GM19468 (cell line): ENCODE measurements around the gene KCNQ4.

Experiments
- ATAC-seq: cut with Tn5 transposase; IDR thresholded peaks from one replicate; pipeline ENCODE4 v1.9.1; 2021; ENCODE audit warnings: mild to moderate bottlenecking, moderate library complexity, moderate number of reproducible peaks; ENCODE audit not compliant: unreplicated experiment; ENCODE audit errors: extremely low read depth

The KCNQ4 gene

GRCh38 chr1:40793617-40794016 lies 10.0 kb downstream of the KCNQ4 start:
- ATAC-seq = no peak

- ATAC-seq = no peak
These were observed 10.5 kb downstream of the KCNQ4 start for GRCh38 chr1:40794048-40794447.

GRCh38 chr1:40794974-40795715 lies 11.6 kb downstream of the KCNQ4 start:
- ATAC-seq = no peak

- ATAC-seq = no peak
These were observed 12.4 kb downstream of the KCNQ4 start for GRCh38 chr1:40795811-40796586.

- ATAC-seq = no peak
These were observed 13.5 kb downstream of the KCNQ4 start for GRCh38 chr1:40796939-40797667.

DNA sequence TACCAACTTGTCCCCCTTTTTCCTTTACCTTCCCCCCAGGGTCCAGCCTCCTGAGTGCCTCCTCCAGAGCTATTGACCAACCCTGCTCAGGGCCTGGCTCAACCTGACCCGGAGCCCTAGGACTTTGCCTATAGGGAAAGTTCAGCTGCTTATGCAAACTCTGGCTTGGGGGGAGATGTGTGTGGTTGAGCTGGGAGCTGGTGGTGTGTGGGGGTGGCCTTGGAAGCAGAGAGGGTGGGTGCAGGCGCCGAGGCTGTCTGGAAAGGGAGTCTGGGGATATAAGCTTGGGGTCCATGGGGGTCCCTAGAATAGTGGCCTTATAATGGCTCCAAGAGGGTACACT lies 14.1 kb downstream of the KCNQ4 start:
- no peak for ATAC-seq

DNA sequence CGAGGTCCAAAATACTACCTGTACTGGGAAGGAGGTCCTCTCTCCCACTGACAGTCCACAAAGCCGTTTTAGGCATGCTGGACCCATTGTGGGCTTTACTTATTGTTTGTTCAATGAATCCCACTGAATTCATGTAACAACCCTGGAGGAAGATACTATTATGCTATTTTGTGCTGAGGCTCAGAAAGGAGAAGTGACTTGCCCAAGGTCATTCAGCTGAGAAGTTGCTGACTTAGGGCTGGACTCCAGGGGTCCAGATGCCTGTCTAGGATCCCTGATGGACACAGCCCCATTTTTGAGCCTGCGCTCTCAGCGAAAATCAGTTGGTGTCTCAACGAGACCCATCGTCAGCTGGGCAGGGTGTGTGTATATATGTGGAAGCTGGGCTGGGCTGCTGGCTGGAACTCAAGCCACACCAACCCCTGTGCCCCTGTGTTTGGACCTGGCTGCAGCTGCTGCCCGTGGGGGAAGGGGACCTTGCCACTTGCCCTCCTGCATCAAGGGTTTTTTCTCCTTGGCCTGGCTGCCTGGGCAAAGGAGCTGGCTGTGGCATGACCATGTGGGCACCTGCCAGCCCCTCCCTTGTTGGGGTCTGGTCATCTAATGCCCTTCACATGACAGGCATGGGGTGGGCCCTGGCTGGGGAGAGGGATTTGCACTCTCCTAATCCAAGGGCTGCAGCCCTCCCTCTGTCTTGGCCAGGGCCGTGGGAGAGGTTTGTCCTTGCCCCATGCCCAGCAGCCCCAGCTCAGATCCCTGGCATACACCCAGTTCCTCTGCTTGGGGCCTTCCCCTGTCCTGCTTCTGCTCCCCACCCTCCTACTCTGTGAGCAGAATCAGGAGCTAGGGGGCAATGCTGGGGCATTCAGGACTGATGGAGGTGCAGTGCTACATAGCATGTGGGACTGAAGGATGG lies 15.0 kb downstream of the KCNQ4 start:
- no peak for ATAC-seq

GRCh38 chr1:40799351-40799867 lies 15.8 kb downstream of the KCNQ4 start:
- no peak for ATAC-seq

- no peak for ATAC-seq
These were observed 18.1 kb downstream of the KCNQ4 start for GRCh38 chr1:40801742-40802077.

DNA sequence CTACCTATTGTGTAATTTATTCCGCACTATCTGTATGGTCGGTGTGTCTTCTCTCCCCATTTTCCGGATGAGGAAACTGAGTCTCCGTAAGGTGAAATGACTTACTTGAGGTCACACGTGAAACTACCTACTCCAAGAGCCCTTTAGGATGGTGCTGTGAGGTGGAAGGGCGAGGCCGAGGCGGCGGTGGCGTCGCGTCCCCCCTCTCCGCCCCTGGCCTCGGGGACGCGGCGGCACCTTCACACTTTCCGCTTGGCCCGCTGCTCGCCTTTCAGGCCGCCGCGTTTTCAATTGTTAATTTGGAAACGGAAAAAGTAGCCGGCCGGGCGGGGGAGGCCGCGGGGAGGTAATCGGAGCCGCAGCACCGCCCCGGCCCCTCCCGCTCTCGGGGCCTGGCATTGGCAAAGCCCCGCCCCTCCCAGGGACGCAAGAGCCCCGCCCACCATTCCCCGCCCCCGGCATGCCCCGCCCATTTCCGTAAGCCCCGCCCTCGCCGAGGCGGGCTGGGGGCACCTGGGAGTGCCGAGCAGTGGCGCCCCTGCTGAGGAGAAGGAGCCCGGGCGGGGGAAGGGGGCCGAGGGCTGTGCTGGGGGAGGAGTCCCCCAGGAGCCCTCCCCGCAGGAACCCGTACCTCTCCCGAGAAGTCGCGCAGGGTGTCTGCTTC lies 18.6 kb downstream of the KCNQ4 start:
- no peak for ATAC-seq

DNA sequence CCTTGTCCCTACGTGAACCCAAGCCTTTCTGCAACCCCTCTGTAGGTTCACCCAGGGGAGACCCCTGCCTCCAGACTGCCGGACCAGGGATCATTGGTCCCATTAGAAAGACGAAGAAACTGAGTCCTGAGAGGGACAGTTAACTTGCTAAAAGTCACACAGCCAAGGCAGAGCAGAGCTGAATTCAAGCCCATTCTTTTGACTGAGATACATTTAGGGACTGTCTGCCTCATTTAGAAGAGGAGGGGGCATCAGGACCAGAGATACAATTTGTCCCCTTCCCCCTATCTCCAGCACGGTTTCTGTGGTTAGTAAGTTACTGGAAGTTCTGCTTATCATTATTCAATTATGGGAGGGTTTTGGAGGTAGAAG lies 19.1 kb downstream of the KCNQ4 start:
- ATAC-seq = no peak

DNA sequence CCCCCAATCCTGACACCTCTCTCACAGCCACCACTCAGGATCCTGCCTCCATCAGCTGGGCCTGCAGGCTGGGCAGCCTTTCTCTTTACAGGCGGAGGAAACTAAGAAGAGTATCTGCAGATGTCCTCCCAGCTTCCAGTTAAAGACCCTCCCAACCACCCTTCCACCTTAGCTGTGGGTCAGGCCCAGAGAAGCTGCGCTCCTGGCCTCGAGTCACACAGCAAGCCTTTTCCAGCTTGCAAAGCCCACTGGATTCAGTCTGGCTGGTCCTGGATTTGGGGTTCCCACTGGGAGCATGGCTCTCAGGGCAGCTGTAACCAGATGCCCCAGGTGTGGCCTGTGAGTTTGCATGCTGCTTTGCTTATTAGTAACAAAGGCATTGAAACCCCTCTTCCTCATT lies 19.9 kb downstream of the KCNQ4 start:
- ATAC-seq = no peak

DNA sequence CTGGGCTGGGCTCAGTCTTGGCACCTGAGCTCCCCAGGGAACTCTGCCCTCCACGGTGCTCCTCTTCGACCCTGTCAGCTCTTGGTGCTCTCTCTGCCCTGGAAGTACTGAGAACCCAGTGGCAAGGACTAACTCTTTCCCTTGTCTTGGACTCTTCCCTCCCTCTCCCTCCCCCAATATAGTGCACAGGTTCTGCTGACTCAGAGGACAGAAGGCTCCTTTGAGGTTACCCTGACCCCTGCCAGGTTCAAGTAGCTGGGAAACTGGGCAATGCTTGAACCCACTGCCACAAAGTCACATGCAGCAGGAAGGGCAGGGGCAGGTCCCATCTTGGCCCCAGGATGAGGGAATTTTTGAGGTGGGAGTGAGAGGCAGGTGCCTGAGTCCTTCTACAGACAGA lies 20.3 kb downstream of the KCNQ4 start:
- ATAC-seq = no peak

DNA sequence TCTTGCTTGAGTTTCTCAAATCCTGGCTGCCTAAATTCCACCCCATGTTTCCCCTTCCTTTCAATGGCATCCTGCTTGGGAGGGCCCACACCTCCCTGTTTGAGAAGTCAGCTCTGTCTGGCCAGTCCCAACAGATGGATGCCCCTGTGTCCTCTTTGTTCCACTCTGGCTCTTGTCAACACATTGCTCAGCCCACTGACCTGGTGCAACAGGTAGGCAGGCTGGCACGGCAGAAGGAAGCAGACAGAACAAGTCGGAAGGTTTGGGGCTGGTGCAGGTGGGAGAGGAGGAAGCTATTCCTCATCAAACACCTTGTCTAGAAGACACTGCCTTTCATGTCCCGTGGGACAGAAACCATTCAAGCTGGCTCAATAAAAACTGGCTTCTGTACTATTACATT lies 22.7 kb downstream of the KCNQ4 start:
- ATAC-seq = no peak

DNA sequence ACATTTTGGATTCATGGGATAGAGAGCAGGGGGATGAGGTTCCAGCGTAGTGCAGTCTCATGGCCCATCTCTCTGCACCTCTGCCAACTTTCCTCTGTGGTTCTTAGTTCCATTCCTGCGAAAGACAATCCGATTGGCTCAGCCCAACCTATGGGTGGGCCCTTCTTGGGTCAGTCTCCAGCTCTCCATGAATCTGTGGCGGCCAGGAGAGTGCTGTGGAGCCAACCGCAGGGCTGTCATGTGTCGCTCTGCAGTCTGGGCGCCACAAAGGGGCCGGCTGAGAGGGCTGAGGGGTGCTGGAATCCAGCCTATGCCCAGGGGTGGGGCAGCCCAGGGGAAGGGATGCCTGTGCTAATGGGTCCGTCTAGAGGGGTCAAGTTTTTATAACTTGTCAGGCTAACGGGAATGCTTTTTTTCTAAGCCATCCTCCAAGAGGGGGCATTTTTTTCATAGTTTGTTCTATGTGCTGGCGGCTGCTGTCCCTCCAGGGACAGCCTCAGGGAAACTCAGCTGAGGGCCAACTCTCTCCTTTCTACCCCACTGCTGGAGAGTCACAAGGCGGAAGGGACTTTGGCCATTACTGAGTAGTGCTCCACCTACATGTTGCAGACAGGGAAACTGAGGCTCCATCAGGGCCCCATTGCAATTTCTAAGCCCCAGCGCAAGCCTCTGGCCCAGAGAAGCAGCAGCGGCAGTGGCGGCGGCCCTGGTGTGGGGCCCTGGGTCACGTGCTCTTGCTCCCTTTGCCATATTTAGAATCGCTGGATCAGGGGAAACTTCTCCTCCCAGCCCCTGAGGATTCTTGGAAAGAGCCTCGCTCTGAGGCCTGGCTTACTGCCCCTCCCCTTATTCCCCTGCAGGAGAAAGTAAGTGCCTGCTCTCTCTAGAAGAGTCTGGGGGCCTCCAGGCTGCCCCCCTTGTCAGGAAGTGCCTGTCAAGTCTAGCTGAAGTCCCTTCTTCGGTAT lies 23.4 kb downstream of the KCNQ4 start:
- ATAC-seq = no peak

- ATAC-seq = no peak
These were observed 24.4 kb downstream of the KCNQ4 start for GRCh38 chr1:40808002-40808401.

GRCh38 chr1:40808444-40808843 lies 24.9 kb downstream of the KCNQ4 start:
- no peak for ATAC-seq

- ATAC-seq = no peak
These were observed 25.3 kb downstream of the KCNQ4 start for GRCh38 chr1:40808909-40809308.

DNA sequence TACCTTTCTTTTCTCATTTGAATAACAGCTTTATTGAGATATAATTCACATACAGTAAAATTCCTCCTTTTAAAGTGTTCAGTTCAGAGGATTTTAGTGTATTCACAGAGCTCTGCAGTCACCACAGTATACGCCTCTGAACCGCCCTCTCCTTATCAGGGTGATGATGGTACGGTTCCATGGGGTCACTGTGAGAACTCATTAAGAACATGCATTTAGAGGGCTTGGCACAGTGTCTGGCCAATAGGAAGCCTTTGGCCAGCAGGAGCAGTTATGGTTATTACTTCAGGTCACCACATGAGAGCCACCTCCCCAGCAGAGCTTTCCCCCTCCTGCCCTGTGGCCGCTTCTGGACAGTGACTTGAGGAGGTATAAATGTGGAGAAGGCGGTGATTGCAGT lies 27.3 kb downstream of the KCNQ4 start:
- no peak for ATAC-seq
